Cardiac fibroblast (primary cell): ENCODE results near the gene WWC2.
A peak's percentile ranks its signal among the peaks of the same experiment; 100 is the strongest.

ENCODE experiments used
- DNase-seq, 2 donors: peaks; one replicate each; pipeline versions ENCODE4 v3.0.0 to v3.0.0-alpha.2; 2010; ENCODE audit warnings: low read depth in 2 of 2
- H3K4me3 ChIP-seq, 2 donors: replicated peaks in 1 of 2; 1 replicate in 1 of 2; 2 replicates in 1 of 2; pipeline ENCODE4 v1.5.1; 2011; ENCODE audit warnings: low read depth in 2 of 2, low read length in 2 of 2, mild to moderate bottlenecking in 2 of 2, moderate library complexity in 1 of 2
- CTCF ChIP-seq: IDR thresholded peaks from one replicate; pipeline ENCODE4 v1.5.1; 2011; ENCODE audit warnings: low read depth, mild to moderate bottlenecking, low read length, inconsistent platforms

WWC2 gene

DNA sequence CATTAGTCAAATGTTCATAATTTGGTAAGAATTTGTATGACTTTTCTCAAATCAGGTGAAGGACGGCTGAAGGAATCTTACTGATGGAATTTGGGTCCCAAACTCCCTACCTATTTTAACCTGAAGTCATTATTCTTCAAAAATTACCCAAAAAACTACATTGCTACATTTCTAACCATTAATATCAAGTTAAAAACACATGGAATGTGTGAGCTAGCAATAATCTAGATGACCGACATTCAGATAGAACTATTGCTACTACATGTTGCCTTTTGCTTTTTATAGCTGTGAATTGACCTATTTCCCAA, 25.3 kb upstream of the WWC2 start:
- no peak overlapping the region for H3K4me3 ChIP-seq
- TF ChIP-seq CTCF, result no peak
- DNase-seq, result no peak

DNA sequence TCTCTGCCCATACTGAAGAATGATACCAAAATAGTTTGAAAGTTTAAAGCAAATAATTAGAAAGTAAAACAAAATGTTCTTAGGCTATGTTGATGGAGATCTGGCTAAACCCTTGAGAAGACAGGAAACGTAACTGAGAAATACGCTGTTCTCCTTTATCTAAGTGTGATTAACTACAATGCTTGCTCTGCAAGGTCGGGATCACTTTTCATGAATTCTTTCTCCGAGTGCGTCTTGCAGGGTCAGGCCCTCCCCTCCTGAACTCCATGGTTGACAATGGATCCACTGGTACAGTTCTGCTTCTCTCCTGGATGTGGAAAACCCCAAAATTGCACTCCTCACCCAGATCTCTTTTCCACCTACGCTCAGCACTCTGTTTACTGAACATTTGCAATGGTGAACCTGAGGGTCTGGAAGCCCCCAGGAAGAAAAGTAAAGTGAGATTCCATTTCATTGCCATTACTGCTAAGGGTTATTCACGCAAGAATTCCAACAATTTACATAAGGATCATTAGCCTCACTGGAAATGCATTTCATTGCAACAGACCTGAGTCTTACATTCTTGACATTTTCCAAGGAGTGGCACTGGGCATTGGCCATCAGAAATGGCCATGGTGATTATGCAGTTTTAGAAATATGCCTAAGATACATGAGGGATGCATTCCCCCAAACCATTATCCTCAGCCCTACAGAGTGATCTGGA, 24.6 kb upstream of the WWC2 start:
- DNase-seq, result peak; percentile 34 to 43
- H3K4me3 ChIP-seq, result no peak overlapping the region
- no peak for TF ChIP-seq CTCF

GRCh38 chr4:183078634-183079033, 20.4 kb upstream of the WWC2 start:
- TF ChIP-seq CTCF, result peak; percentile 1

GRCh38 chr4:183080372-183081115, 18.5 kb upstream of the WWC2 start:
- no peak for DNase-seq
- no peak overlapping the region for H3K4me3 ChIP-seq
- TF ChIP-seq CTCF, result no peak

More at GRCh38 chr4:183078634-183079033, 20.4 kb upstream of the WWC2 start:
- no peak overlapping the region for H3K4me3 ChIP-seq
- DNase-seq, result no peak

GRCh38 chr4:183081116-183081469, 18.0 kb upstream of the WWC2 start:
- DNase-seq, result no peak
- no peak overlapping the region for H3K4me3 ChIP-seq
- no peak for TF ChIP-seq CTCF

DNA sequence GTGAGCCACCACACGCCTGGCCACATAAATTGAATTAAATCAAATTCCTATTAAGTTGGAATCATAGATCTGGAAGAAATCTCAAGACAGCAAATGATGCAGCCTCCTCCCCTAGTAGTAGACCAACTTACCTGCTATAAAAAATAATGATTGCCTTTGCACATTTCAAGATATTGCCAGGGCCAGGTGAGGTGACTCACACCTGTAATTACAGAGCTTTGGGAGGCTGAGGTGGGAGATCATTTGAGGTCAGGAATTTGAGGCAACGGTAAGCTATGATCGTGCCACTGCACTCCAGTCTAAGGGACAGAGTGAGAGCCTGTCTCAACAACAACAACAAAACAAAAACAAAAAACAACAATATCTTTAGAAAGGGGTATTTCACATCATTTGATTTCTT, 17.0 kb upstream of the WWC2 start:
- no peak for TF ChIP-seq CTCF
- H3K4me3 ChIP-seq, result no peak overlapping the region

More for the DNA sequence above, 17.0 kb upstream of the WWC2 start:
- no peak for DNase-seq
